CD4-positive, alpha-beta T cell treated with Interleukin-15 for 1 hour (primary cell): Measurements from ENCODE around the gene SRRD.
"Not testable (repeated sequence)": the region's sequence is repeated elsewhere in the genome, so short reads cannot be mapped to it uniquely, and the experiment has no call there.

ENCODE experiments used
- DNase-seq: peaks from one replicate; pipeline ENCODE4 v3.0.0-alpha.2; 2020

Gene SRRD

GRCh38 chr22:26483439-26484359 is at the start of gene SRRD, which contains the start of gene HPS4:
TSS of gene SRRD (plus strand) at chr22:26483877. CDS start at chr22:26483891, 14 bp downstream.
TSS of gene HPS4 (minus strand) at chr22:26483783. CDS start at chr22:26481762, 2,021 bp downstream.
- DNase-seq, result peak; percentile 93

DNA sequence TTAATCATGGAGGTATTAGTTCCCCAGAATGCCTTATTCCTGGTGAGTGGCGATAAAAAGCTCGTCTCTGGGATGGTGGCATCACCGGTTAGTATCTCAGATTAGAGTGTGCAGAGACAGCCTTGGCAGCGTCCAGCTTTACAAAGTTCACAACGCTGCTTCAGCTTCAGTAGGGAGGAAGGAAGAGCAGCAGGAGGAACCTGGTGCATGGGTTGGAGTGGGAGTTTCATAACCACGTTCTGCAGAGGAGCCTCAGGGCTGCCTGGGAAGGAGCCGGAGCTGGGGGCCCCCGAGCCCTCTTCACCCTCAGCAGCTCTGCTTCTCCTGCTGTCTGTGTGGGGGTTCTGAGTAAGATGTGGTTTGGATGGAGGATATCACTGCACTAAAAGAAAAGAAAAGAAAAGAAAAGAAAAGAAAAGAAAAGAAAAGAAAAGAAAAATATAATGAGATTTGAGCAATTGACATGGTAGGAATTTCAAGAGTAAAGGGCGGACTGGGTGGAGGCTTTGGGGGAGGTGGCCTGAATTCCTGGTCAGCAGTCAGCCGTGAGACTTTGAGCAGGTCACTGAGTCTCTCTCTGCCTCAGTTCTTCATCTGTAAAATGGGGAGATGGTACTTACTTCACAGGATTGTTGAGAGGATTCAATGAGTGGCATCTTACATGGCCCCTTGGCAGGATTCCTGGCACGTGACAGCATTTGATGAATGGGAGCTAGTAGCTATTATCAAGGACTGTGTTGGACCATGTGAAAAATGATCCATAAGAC is 48.2 kb upstream of the SRRD start:
- DNase-seq, result no peak

DNA sequence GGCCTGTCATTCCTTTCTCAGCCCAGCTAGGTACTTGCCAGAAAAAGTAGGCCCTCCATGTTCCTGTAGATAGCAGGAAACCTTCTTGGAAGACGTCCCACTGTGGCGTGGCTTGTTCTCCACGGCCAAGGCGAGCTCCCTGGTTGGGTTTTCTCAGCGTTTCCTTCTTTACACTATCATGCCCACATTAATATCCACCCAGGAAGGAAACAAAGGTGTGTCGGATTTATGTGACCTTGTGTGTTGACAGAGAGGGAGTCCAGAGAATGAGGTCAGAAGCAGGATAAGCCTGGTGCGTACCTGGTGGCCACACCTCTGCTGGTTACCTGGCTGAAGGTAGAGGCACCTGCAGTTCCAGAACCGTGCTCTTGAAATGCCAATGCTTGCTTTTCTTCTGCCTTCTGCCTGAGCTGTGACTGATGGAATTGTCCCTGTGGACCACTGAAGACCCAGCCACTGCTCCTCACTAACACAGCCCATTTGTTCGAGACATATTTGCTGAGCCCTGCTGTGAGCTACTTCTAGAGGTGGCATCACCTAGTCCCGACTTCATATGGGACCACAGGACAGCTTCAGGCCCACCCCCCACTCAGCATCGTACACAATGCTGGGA is 46.7 kb upstream of the SRRD start:
- no peak for DNase-seq

DNA sequence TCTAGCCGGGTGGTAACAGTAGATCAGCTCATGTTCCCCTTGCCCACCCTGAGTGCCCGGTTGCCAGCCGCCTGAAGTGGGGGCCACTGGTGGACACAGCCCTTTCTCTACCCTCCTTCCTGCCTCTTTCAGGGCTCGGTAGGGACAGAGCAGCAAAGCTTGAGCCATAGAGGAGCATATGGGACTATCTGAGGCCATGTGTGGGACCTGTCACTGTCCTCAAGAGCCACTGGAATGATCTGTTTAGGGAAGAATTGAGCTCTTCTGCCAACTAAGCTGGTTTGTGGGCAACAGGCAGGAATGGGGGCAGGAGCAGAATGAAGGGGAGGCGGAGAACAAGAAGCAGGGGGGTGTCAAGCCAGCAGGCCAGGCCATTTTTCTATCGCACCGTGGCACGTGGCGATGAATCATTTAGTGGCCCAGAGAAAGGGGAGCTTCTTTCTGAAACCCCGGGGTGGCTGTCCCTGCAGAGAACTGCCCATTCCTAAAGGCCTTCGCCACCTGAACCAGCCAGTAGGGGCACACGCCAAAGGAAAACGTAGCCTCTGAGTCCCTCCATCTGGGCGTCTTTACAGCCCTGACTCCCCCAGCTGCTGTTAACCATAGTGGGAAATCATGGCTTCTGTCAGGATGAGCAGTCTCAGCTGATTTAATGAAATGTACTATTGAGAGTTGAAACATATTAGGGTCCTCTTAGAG is 45.8 kb upstream of the SRRD start:
- no peak for DNase-seq

GRCh38 chr22:26438776-26439175 is 44.9 kb upstream of the SRRD start:
- DNase-seq, result not testable (repeated sequence)

DNA sequence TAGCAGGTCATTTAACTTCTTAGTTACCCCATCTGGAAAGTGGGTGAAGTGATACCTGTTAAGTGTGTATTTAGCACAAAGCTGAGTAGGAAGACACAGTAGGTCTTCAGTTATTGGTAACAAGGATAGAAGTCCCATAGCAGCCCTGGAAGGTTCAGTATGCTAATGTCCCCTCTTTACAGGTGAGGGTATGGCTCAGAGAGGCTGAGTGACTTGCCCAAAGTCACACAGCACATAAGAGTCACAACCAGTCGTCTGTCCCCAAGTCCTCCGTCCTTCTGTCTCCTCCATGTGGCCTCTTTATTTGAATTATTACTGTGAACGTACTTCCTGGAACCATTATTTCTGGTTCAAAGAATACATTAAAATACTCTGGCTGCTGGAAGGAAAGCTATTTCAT is 44.1 kb upstream of the SRRD start:
- DNase-seq, result no peak

DNA sequence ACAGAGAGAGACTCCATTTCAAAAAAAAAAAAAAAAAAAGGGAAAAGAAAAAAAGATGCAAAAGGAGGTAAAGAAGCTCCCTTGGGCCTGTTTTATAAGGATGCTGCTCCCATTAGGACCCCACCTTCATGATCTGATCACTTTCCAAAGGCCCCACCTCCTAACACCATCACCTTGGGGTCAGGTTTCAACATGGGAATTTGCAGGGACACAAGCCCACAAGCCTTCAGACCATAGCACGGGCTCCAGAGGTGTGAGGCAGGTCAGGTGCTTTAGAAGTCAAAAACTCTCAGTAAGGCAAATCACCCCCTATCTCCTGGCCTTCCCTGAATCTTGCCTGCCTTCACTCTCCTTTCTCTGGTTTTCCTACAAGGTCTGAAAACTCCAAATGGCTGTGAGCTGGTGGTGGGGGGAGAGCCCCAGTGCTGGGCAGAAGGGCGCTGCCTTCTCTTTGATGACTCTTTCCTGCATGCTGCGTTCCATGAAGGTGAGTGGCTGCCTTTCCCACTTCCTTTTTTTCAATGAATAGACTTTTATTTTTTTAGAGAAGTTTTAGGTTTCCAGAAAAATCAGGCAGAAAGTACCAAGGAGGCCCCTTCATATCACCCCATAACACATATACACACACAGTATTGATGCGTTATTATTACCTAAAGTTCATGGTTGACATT is 41.5 kb upstream of the SRRD start:
- DNase-seq, result no peak

- no peak for DNase-seq
These were observed 39.6 kb upstream of the SRRD start for GRCh38 chr22:26443901-26444690.

- DNase-seq, result no peak
These were observed 38.9 kb upstream of the SRRD start for GRCh38 chr22:26444777-26445176.

DNA sequence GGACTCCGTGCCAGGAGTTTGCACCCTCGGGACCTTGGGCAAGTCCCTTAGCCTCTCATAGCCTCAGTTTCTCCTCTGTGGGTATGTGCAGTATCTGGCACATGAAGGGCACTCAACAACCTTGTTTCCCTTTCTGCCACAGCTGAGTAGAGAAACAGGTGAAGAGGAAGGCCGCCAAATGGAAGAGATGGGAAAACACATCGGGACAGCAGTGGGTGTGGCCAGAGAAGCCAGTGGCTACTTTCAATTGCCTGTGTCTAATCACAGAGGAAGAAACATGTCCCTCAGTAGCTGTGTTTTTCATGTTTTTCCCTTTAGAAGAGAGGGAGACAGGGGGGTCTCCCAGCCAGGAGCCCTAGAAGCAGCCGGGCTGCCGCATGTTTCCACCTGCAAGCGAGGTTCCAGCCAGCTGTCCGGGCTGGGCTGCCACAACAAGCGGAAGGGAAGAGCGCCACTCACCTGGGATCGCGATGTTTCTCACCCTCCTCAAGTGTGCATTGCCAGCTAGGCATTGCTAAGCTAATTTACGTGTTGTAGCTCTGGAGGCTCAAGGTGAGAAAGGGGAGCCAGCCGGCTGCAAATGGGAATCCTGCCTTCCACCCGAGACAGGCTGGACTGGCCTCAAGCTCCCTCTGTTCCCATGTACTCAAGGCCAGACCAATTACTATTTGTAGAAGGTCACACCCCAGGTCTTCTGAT is 38.0 kb upstream of the SRRD start:
- no peak for DNase-seq

- DNase-seq, result no peak
These were observed 36.7 kb upstream of the SRRD start for GRCh38 chr22:26446808-26447515.

GRCh38 chr22:26447584-26448329 is 35.9 kb upstream of the SRRD start:
- DNase-seq, result no peak

DNA sequence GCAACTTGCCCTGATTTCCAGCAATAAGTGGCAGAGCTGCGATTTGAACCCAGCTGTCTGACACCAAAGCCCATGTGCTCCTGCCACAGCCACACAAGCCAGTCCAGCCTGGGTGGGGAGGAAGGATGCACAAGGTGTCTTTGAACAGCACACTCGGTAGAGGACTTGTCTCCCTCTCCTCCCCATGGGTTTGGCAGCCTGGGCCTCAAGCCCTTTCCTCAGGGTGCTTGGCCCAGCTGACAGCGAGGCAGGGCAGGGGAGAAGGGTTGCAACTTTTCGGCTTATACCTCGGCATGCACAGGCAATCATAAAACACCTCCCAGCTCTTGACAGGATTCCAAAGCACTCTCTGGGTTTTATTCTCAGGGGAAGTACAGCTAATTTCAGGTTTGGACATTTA is 35.3 kb upstream of the SRRD start:
- DNase-seq, result no peak

- no peak for DNase-seq
These were observed 34.7 kb upstream of the SRRD start for GRCh38 chr22:26448941-26449340.

DNA sequence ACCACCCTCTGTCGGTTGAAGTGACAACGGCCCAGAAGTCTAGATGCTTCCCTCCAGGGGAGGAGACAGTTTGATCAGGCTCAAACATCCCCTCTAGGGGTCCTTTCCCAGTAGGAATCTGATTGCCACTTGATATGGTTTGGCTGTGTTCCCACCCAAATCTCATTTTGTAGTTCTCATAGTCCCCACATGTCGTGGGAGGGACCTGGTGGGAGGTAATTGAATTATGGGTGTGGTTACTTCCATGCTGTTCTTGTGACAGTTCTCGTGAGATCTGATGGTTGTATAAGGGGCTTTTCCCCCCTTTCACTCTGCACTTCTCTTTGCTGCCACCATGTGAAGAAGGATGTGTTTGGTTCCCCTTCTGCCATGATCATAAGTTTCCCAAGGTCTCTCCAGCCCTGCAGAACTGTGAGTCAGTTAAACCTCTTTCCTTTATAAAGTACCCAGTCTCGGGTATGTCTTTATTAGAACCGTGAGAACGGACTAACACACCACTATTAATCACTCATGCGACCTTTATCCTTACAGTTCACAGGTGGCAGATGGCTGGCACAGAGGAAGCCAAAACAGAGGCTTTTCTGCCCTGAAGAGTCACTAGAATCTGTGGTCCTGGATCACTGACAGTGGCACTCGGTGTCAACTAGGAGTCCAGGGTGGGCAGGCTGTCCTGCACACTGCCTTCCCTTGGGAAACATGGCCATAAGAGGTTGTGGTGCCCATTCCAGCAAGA is 33.1 kb upstream of the SRRD start:
- no peak for DNase-seq

DNA sequence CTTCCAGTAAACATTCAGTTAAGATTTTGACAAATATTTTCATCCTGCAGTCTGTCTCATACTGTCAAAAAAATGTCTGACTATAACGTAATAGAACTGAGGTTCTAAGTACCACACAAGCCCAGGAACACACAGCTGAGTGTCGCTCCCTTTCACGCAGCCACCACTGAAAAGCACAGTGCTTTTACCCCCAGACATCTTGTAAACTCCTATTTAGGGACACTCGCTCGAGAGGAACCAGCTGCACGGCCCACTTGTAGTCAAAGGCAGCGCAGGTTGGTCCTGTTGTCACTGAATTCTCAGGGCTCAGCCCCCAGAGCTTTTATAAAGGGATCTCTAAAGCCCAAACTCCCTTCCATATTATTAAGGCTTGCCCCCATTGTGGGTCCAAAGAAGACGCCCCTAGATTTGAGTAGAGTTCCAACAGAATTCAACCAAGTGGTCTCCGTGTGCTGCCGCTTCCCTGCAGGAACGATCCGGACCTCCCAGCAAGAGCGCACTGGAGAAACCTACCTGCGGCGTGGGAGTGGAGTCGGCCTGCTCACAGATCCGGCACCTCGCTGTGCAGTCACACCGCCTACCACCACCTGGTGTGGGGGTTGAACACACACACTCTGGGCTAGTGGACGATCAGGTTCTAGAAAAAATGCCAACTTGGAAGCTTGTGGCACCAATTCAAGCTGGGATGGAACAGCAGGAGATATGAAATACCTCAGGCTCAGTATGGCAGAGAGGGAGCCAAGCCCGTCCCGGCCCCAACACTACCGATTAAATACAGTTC is 31.3 kb upstream of the SRRD start:
- no peak for DNase-seq

GRCh38 chr22:26453216-26453615 is 30.5 kb upstream of the SRRD start:
- no peak for DNase-seq
